Central memory CD8-positive, alpha-beta T cell (primary cell): ENCODE results near the gene PEAK3.

Source experiments
- ATAC-seq: fragments of 150-1000 bp; cut with Tn5 transposase; replicated peaks from 2 replicates; pipeline ENCODE4 v1.10.0; 2022; ENCODE audit warnings: mild to moderate bottlenecking, moderate FRiP score, moderate number of reproducible peaks; ENCODE audit not compliant: poor library complexity, severe bottlenecking; ENCODE audit errors: extremely low read depth
- DNase-seq, 2 donors: peaks; one replicate each; pipeline ENCODE4 v3.0.0; 2021; ENCODE audit warnings: low spot score in 2 of 2
- H3K27ac Mint-ChIP-seq: one replicate; pipeline ENCODE4 v1.8.0; 2022; ENCODE audit warnings: low read depth, mild to moderate bottlenecking, moderate library complexity, mixed read lengths
- H3K27me3 Mint-ChIP-seq: one replicate; pipeline ENCODE4 v1.8.0; 2022; ENCODE audit warnings: mixed read lengths
- H3K36me3 Mint-ChIP-seq: one replicate; pipeline ENCODE4 v1.8.0; 2022; ENCODE audit warnings: mild to moderate bottlenecking, moderate library complexity, mixed read lengths; ENCODE audit not compliant: insufficient read depth
- H3K4me1 Mint-ChIP-seq: one replicate; pipeline ENCODE4 v1.8.0; 2022; ENCODE audit warnings: mixed read lengths
- H3K4me3 Mint-ChIP-seq: one replicate; pipeline ENCODE4 v1.8.0; 2022; ENCODE audit warnings: mild to moderate bottlenecking, moderate library complexity, mixed read lengths
- H3K9me3 Mint-ChIP-seq: one replicate; pipeline ENCODE4 v1.8.0; 2022; ENCODE audit warnings: mixed read lengths

PEAK3 gene

DNA sequence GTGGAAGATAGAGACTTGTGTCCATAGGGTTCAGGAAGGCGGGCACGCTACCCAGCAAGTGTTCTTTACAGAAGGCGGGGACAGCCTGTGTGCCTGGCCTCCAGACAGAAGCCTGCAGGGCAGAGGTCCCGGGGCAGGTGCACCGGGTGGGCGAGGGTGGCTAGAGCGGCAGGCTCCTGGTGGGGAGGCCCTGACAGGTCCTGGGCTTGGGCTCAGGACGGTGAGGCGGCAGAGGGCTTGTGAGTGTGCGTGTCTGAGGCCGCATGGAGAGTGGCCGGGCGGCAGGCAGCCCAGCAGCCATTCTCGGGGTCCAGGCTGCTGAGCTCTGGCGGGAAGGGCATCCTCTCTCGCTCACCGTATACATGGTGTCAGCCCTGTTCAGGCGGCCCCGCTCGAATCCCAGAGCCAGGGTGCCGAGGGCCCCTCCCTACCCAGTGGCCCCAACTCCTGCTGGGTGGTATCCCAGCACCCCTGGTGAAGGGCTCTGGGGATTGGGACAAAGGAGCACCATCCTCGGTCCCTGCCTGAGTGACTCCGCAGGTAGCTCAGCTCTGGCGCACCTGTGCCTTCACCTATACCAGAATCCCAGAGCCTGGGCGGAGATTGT, 35.9 kb downstream of the PEAK3 start:
- ATAC-seq (no peak), DNase-seq (no peak)
- Mint-ChIP-seq H3K4me1 (peaks cover 16% of the 10 kb centered on the region), H3K36me3 (peaks cover 54% of the 10 kb centered on the region), H3K4me3 (no peak overlapping the region), H3K27me3 (no peaks in the 10 kb centered on the region), H3K9me3 (no peaks in the 10 kb centered on the region), H3K27ac (no peak overlapping the region)

DNA sequence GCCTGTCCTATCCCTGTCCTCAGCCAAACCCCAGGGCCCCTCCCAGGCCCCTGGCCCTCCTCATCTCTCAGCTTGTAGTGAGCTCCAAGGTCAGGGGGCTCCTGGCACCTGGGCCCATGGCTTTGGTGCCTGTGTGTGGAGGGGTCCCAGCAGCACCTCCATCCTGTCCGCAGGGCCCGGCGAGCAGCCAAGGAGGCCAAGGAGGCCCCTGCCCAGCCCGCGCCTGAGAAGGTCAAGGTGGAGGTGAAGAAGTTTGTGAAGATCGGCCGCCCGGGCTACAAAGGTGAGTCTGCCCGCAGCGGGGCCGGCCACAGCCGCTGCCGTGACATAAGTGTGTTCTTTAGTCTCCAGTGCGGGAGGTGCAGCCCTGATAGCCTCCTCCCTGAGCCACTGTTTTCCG, 36.7 kb downstream of the PEAK3 start:
- ATAC-seq (no peak), DNase-seq (no peak)
- H3K27ac Mint-ChIP-seq, result no peak overlapping the region
- H3K36me3 Mint-ChIP-seq, result peaks cover 58% of the 10 kb centered on the region
- no peak overlapping the region for H3K4me3 Mint-ChIP-seq
- H3K9me3 Mint-ChIP-seq, result no peaks in the 10 kb centered on the region
- peaks cover 24% of the 10 kb centered on the region for H3K4me1 Mint-ChIP-seq
- H3K27me3 Mint-ChIP-seq, result no peaks in the 10 kb centered on the region

DNA sequence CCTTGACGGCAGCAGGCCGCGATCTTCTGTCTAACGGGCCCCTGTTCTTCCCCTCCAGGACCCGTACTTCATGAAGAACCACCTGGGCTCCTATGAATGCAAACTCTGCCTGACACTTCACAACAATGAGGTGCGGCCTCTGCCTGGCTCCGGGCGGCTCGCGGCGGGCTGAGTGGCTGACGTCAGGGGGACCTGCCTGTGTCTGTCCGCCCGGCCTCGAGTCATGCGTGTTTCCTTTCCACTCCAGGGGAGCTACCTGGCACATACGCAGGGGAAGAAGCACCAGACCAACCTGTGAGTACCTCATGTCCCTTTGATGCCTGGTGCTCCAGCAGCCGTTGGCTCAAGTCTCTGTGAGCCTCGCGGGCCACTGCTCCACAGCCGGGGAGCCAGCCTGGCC, 37.5 kb downstream of the PEAK3 start:
- Mint-ChIP-seq H3K36me3 (peaks cover 59% of the 10 kb centered on the region), H3K4me3 (no peak overlapping the region)

DNA sequence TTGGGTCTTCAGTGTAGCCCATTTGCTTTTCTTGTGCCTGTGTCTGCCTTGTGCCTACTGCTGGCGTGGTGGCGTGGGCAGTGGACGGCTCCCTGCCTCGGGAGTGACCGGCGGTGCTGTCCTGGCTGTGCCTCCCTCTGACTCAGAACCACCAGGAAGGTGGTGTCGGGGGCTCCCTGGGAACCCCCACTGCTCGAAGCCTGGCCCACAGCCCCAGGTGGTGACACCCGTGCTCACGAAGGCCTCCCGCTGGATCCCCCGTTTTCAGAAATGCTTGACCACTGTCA, 37.9 kb downstream of the PEAK3 start:
- Mint-ChIP-seq H3K27me3 (no peaks in the 10 kb centered on the region), H3K27ac (no peak overlapping the region), H3K9me3 (no peaks in the 10 kb centered on the region), H3K4me3 (no peak overlapping the region), H3K36me3 (peaks cover 61% of the 10 kb centered on the region), H3K4me1 (peaks cover 36% of the 10 kb centered on the region)
- DNase-seq (no peak), ATAC-seq (no peak)

More for the DNA sequence above, 37.5 kb downstream of the PEAK3 start:
- peaks cover 32% of the 10 kb centered on the region for H3K4me1 Mint-ChIP-seq
- no peak for DNase-seq
- no peak overlapping the region for H3K27ac Mint-ChIP-seq
- no peaks in the 10 kb centered on the region for H3K9me3 Mint-ChIP-seq
- H3K27me3 Mint-ChIP-seq, result no peaks in the 10 kb centered on the region
- no peak for ATAC-seq

DNA sequence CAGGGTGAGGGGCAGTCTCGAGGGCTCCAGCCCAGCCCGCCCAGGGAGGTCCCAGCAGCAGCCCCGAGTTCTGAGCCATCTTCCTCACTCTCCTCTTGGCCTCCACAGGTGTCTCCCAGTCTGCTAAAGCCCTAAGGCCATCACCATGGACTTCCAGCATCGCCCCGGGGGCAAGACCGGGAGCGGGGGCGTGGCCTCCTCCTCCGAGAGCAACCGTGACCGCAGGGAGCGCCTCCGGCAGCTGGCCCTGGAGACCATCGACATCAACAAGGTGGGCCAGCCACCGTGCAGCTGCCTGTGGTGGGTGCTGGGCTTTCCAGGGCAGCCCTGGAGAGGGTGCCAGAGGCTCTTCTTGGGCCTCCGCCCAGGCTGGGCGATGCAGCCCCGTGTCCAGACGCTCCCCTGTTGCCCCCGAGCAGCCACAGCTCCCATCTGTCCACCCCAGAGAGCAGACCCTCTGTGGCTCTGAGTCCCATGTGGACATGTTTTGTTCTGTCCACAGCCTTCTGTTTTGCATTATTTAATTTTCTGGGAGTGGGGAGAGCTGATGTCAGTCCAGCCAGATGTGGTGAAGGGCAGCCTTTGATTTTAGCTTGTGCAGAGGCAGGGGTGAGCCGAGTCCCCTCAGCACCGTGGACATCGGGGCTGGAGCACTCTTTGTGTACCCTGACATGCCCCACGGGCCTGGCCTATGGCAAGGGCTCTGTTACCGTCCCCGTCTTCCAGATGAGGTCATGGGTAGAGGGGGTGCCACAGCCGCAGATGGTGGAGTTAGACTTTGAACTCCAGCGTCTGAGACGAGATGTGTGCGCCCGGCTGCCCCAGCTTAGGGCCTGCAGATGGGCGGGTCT, 38.5 kb downstream of the PEAK3 start:
- no peak for ATAC-seq
- no peaks in the 10 kb centered on the region for H3K27me3 Mint-ChIP-seq
- H3K36me3 Mint-ChIP-seq, result peaks cover 56% of the 10 kb centered on the region
- peak overlapping the region; percentile 20 for H3K4me3 Mint-ChIP-seq
- H3K9me3 Mint-ChIP-seq, result no peaks in the 10 kb centered on the region
- H3K27ac Mint-ChIP-seq, result no peak overlapping the region
- H3K4me1 Mint-ChIP-seq, result peaks cover 42% of the 10 kb centered on the region
- DNase-seq, result no peak

DNA sequence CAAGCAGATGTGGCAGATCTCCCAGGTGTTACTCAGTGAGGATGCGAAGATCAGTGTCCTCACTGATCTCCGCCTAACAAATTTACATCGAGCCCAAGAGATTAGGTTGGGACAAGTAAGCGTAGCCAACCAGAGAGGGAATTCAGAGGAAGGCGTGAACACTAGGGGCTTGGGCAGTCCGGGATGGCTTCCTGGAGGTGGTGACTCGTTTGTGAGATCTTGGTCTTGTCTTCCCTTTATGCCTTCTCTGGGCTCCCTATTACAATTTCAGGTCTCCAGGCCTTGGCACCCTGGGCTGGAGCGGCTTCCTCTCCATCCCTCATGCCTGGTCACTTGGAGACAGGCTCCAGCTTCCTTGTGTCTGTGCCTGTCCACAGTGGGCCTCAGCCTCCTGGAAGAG, 39.2 kb downstream of the PEAK3 start:
- DNase-seq (no peak), ATAC-seq (no peak)
- peak overlapping the region; percentile 75 for H3K27ac Mint-ChIP-seq
- H3K4me3 Mint-ChIP-seq, result peak overlapping the region; percentile 91
- H3K4me1 Mint-ChIP-seq, result peaks cover 49% of the 10 kb centered on the region
- peaks cover 61% of the 10 kb centered on the region for H3K36me3 Mint-ChIP-seq
- H3K9me3 Mint-ChIP-seq, result no peaks in the 10 kb centered on the region
- no peaks in the 10 kb centered on the region for H3K27me3 Mint-ChIP-seq

DNA sequence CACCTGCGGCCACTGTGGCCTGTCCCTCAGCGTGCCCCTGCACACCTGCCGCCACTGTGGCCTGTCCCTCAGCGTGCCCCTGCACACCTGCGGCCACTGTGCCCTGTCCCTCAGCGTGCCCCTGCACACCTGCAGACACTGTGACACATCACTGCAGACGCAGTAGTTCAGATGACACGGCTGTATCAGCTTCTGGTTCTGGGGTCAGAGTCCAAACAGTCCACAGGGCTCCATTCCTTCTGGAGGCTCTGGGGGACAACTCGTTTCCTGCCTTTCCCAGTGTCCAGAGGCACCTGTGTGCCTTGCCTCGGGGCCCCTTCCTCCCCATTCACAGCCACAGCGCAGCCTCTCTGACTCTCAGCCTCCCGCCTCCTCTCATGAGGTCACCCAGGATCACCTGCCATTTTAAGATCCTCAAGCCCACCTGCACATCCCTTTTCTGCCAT, 39.9 kb downstream of the PEAK3 start:
- Mint-ChIP-seq H3K36me3 (peaks cover 62% of the 10 kb centered on the region), H3K9me3 (no peaks in the 10 kb centered on the region), H3K4me3 (peak overlapping the region; percentile 91), H3K27me3 (no peaks in the 10 kb centered on the region), H3K4me1 (peaks cover 53% of the 10 kb centered on the region), H3K27ac (peak overlapping the region; percentile 75)
- no peak for DNase-seq
- no peak for ATAC-seq

DNA sequence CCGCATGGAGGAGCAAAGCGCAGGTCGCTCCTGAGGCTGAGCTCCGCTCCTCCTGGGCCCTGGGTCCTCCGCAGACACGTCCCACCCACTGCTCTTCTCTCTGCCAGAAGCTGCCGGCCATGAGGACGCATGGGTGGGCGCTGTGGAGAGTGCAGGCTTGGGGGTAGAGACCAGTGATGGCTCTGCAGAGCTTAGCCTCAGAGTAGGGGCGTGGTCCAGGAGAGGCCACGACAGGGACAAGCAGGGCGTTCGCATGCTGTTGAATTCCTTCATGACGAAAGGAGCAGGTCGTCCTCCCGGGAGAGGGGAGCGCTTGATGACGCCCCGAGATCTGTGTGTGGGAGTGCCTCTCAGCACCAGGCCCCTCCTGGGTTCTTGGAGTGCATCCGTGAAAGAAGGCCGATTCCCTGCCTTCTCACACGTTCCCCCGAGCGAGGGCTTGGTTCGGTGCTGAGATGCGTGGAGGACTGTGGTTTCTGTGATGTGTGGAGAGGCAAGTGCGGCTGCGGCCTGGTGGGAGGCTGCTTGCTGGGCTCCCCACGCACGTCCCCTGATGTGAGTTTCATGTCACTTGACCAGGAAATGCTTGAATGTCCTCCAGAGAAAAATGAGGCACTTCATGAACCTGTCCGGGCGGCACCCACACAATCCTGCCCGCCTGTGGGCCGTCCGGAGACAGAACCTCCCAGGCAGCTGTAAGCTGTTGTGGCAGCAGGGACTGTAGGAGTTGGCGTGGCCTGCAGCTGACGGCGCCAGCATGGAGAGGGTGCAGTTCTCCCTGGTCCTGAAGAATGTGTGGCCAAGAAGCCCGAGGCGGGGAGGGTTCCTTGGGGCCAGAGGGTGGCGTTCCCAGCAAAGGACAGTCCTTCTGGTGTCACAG, 40.9 kb downstream of the PEAK3 start:
- no peak for DNase-seq
- H3K36me3 Mint-ChIP-seq, result peaks cover 63% of the 10 kb centered on the region
- H3K4me3 Mint-ChIP-seq, result peak overlapping the region; percentile 91
- H3K4me1 Mint-ChIP-seq, result peaks cover 61% of the 10 kb centered on the region
- no peak for ATAC-seq
- peak overlapping the region; percentile 99 for H3K27ac Mint-ChIP-seq
- no peaks in the 10 kb centered on the region for H3K9me3 Mint-ChIP-seq
- H3K27me3 Mint-ChIP-seq, result no peaks in the 10 kb centered on the region

DNA sequence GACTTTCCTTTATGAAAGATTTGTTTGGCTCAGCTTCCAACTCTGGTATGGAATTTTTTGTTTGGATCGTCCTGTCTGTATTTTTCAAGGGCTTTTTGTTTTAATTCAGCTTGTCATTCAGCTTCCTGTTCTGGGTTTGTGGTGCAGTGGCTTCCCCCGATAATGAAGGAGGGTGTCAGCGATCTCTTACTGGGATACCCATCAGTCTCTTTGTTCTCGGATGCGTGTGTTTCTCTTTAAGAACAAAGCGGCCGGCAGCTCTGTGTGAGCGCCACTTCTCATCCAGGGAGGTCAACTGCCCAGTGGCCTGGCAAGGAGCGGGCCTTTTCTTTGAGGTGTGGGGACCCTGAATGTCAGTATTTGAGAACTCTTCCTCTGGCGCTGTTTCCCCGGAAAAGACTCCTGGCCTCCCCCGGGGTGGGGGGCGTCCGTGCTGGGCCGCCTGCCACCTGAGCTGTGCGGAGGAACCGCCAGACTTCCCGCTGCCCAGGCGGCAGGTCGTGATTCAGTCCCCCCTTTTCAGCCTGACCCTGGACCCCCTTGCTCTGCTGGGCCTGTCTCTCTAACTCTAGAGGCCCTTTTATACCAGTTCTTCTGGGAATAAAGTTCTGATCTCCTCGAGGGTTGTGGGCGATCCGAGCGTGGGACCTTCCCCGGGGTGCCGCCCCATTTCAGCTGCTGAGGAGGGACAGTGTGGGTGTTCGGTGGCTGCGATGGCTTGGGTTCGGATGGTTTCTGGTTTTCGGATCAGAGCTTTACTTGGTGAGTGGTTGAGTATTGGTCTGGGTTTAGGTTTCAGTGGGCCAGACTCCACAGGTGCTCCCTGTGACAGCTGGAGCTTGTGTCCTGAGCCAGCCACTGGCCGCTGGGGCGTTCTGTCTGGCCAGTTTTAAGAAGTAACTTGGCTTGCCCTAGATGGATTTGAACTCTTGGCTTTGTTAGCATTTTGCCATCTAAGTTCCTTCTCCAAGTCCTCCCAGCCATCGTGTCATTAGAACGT, 41.9 kb downstream of the PEAK3 start:
- peaks cover 67% of the 10 kb centered on the region for H3K4me1 Mint-ChIP-seq
- no peaks in the 10 kb centered on the region for H3K9me3 Mint-ChIP-seq
- DNase-seq (no peak), ATAC-seq (no peak)
- H3K4me3 Mint-ChIP-seq, result peak overlapping the region; percentile 91
- H3K27ac Mint-ChIP-seq, result peak overlapping the region; percentile 99
- no peaks in the 10 kb centered on the region for H3K27me3 Mint-ChIP-seq
- peaks cover 58% of the 10 kb centered on the region for H3K36me3 Mint-ChIP-seq

DNA sequence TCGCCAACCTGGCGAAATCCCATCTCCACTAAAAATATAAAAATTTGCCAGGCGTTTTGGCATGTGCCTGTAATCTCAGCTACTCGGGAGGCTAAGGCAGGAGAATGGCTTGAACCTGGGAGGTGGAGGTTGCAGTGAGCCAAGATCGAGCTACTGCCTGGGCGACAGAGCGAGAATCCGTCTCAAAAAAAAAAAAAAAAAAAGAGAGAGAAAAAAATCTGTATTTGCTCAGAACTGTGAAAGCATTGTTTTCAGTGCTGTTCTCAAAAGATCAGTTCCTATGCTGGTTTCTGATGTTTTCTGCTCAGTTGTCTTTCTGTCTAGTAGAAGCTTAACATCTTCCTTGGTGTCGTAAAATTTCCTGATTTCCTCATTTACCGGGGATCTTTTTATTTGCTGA, 42.8 kb downstream of the PEAK3 start:
- peak overlapping the region; percentile 99 for H3K27ac Mint-ChIP-seq
- peak overlapping the region; percentile 91 for H3K4me3 Mint-ChIP-seq
- no peaks in the 10 kb centered on the region for H3K27me3 Mint-ChIP-seq
- H3K9me3 Mint-ChIP-seq, result no peaks in the 10 kb centered on the region
- ATAC-seq, result no peak
- peaks cover 76% of the 10 kb centered on the region for H3K4me1 Mint-ChIP-seq
- H3K36me3 Mint-ChIP-seq, result peaks cover 52% of the 10 kb centered on the region
- DNase-seq, result no peak

DNA sequence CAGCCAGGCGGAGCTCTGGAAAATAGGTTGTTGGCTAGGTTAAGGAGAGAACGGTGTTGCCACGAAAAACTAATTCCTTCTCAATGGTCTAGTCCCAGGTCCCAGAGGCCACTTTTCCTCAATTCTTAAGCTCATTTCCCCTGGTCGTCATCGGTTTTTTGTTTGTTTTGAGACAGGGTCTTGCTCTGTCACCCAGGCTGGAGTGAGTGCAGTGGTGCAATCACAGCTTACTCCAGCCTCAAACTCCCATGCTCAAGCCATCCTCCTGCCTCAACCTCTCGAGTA, 44.2 kb downstream of the PEAK3 start:
- H3K4me3 Mint-ChIP-seq, result peak overlapping the region; percentile 91
- no peaks in the 10 kb centered on the region for H3K27me3 Mint-ChIP-seq
- no peak for DNase-seq
- ATAC-seq, result no peak
- H3K27ac Mint-ChIP-seq, result peak overlapping the region; percentile 99
- H3K36me3 Mint-ChIP-seq, result peaks cover 51% of the 10 kb centered on the region
- peaks cover 78% of the 10 kb centered on the region for H3K4me1 Mint-ChIP-seq
- no peaks in the 10 kb centered on the region for H3K9me3 Mint-ChIP-seq
